Testis (tissue), 3 donors: ENCODE data around the gene SMPDL3A. TPM values are rescaled to one million over a fixed set of nuclear protein-coding genes. Genes with fewer than 3 reads are reported as not detected.

ENCODE experiments used
- DNase-seq: peaks from one replicate; pipeline ENCODE4 v3.0.0-alpha.2; 2019
- H3K27ac ChIP-seq, 2 donors: fragments of 200-600 bp; sonication (generic); one replicate each; pipeline ENCODE4 v1.5.1; 2019
- H3K27me3 ChIP-seq: fragments of 200-600 bp; sonication (generic); one replicate; pipeline ENCODE4 v1.5.1; 2019
- H3K36me3 ChIP-seq: fragments of 200-600 bp; sonication (generic); one replicate; pipeline ENCODE4 v1.5.1; 2017; ENCODE audit warnings: low read depth; ENCODE audit errors: missing control alignments
- H3K4me1 ChIP-seq: fragments of 200-600 bp; sonication (generic); one replicate; pipeline ENCODE4 v1.5.1; 2019
- H3K4me3 ChIP-seq, 2 donors: fragments of 200-600 bp; sonication (generic); one replicate each; pipeline ENCODE4 v1.5.1; 2017 to 2019
- H3K9me3 ChIP-seq: fragments of 200-600 bp; sonication (generic); one replicate; pipeline ENCODE4 v1.5.1; 2017
- POLR2A ChIP-seq: fragments of 450-650 bp; IDR thresholded peaks from one replicate; pipeline ENCODE4 v1.6.1; 2017; ENCODE audit warnings: antibody characterized with exemption, mild to moderate bottlenecking, moderate library complexity
- WGBS, 2 donors: methylation state at CpG; one replicate each; pipeline ENCODE4 v1.1.5; 2018; 5-methylcytosine and 5-hydroxymethylcytosine counted together
- intact Hi-C: fragments of 100-400 bp; cut with DNase I; formaldehyde crosslinking; loops from one replicate; pipeline ENCODE4 v1.15.1; 2023; ENCODE audit warnings: low total_unique reads
- polyA plus RNA-seq: library from polyadenylated mRNA; stranded (reverse); fragments of 350-450 nt; fragmentation: Illumina TruSeq; extraction: RNeasy Lipid Tissue Mini Kit (QIAGEN cat#74804); gene quantifications from one replicate; pipeline ENCODE4 v1.2.3, GENCODE V29; 2014; ENCODE audit warnings: low read depth, low replicate concordance; ENCODE audit not compliant: insufficient read depth
- total RNA-seq, 2 donors: library from RNA; depleted of rRNA; stranded (reverse); fragments of >200 nt; gene quantifications; one replicate each; pipeline ENCODE4 v1.2.3, GENCODE V29; 2016
- TF ChIP-seq, protein P1 (sequence below), 3 experiments: fragments of 450-650 bp in 2 of 3; fragments of 200-600 bp in 1 of 3; sonication (generic) in 1 of 3; IDR thresholded peaks; one replicate each; pipeline ENCODE4 v1.5.1; 2016 to 2019; ENCODE audit warnings: antibody characterized with exemption in 3 of 3, mild to moderate bottlenecking in 2 of 3, moderate library complexity in 1 of 3

Gene SMPDL3A
- total and polyA plus RNA-seq, 3 donors from 2014 or later, result 3.6 to 3.9 (median 3.9) TPM

DNA sequence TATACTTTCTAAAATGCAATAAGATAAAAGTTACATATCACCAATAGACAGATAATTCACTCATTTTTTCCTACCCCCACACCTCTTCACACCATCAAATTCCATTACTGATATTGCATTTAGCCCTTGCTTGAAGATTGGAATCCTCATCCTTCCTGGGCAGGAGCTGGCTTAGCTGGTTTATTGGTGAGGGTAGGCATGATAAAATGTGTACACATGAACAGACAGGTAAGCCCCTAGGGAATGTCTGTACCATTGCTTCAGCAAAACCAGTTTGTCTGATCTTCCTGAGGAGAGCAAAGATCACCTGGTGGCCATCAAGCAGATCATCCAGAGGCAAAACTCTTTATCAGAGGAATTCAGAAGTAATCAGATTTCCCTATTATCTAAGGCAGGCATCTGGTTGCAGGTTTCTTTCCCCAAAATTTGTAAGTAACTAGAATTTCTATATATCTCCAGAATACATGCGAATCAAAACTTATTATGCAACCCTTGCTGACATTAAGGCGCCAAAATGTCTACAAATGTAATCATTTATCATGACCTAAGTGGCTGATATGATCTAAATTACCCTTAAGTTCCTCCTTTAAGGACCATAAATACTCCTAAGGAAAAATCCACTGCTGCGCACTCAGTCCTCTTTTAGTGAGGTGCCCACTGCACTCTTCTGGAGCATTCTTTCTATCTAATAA is 16.2 kb upstream of the SMPDL3A start:
- H3K9me3 ChIP-seq, result no peaks in the 10 kb centered on the region
- intact Hi-C loops, result no loop called here
- no peaks in the 10 kb centered on the region for H3K36me3 ChIP-seq
- no peaks in the 10 kb centered on the region for H3K27me3 ChIP-seq
- H3K4me1 ChIP-seq, result no peaks in the 10 kb centered on the region
- H3K27ac ChIP-seq, result no peak overlapping the region
- DNase-seq, result no peak
- TF ChIP-seq, protein P1, sequence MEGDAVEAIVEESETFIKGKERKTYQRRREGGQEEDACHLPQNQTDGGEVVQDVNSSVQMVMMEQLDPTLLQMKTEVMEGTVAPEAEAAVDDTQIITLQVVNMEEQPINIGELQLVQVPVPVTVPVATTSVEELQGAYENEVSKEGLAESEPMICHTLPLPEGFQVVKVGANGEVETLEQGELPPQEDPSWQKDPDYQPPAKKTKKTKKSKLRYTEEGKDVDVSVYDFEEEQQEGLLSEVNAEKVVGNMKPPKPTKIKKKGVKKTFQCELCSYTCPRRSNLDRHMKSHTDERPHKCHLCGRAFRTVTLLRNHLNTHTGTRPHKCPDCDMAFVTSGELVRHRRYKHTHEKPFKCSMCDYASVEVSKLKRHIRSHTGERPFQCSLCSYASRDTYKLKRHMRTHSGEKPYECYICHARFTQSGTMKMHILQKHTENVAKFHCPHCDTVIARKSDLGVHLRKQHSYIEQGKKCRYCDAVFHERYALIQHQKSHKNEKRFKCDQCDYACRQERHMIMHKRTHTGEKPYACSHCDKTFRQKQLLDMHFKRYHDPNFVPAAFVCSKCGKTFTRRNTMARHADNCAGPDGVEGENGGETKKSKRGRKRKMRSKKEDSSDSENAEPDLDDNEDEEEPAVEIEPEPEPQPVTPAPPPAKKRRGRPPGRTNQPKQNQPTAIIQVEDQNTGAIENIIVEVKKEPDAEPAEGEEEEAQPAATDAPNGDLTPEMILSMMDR (IDR thresholded peaks at IDR 0.05), result no peak
- no peak for TF ChIP-seq POLR2A
- H3K4me3 ChIP-seq, result no peak overlapping the region
- WGBS, 2 donors, result 75 to 80% methylated on average over 3 of the region's 3 CpGs

DNA sequence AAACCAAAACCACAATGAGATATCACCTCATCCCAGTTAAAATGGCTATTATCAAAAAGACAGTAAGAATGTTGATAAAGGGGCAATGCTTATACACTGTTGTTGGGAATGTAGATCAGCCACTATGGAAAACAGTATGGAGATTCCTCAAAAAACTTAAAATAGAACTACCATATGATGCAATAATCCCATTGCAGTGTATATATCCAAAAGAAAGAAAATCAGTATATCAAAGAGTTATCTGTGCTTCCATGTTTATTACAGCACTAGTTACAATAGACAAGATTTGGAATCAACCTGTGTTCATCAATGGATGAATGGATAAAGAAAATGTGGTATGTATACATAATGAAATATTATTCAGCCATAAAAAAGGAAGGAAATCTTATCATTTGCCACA is 13.1 kb upstream of the SMPDL3A start:
- no peaks in the 10 kb centered on the region for H3K36me3 ChIP-seq
- TF ChIP-seq, protein P1 (IDR thresholded peaks at IDR 0.05), result no peak
- no peak for TF ChIP-seq POLR2A
- DNase-seq, result no peak
- intact Hi-C loops, result no loop called here
- H3K4me3 ChIP-seq, result no peak overlapping the region
- no peak overlapping the region for H3K27ac ChIP-seq
- H3K4me1 ChIP-seq, result no peaks in the 10 kb centered on the region
- H3K9me3 ChIP-seq, result no peaks in the 10 kb centered on the region
- H3K27me3 ChIP-seq, result no peaks in the 10 kb centered on the region

GRCh38 chr6:122778302-122778701 is 10.8 kb upstream of the SMPDL3A start:
- H3K27ac ChIP-seq, result no peak overlapping the region
- no peaks in the 10 kb centered on the region for H3K4me1 ChIP-seq
- intact Hi-C loops, result no loop called here
- no peak for DNase-seq
- H3K4me3 ChIP-seq, result no peak overlapping the region
- H3K36me3 ChIP-seq, result no peaks in the 10 kb centered on the region
- TF ChIP-seq, protein P1 (IDR thresholded peaks at IDR 0.05), result no peak
- TF ChIP-seq POLR2A, result no peak
- H3K27me3 ChIP-seq, result no peaks in the 10 kb centered on the region
- no peaks in the 10 kb centered on the region for H3K9me3 ChIP-seq
- 62 to 80% methylated on average over 5 of the region's 5 CpGs for WGBS, 2 donors

GRCh38 chr6:122778985-122779661 is 9.9 kb upstream of the SMPDL3A start:
- H3K27me3 ChIP-seq, result no peaks in the 10 kb centered on the region
- no peak overlapping the region for H3K4me3 ChIP-seq
- TF ChIP-seq, protein P1 (IDR thresholded peaks at IDR 0.05), result no peak
- no peak for TF ChIP-seq POLR2A
- no peaks in the 10 kb centered on the region for H3K9me3 ChIP-seq
- no peaks in the 10 kb centered on the region for H3K4me1 ChIP-seq
- 32 to 39% methylated on average over 12 to 13 of the region's 13 CpGs for WGBS, 2 donors
- H3K36me3 ChIP-seq, result no peaks in the 10 kb centered on the region
- intact Hi-C loops, result no loop called here
- no peak overlapping the region for H3K27ac ChIP-seq
- DNase-seq, result no peak
